Liver (tissue), 9 donors: Measurements from ENCODE around the gene ATP4B. TPM values are rescaled to one million over a fixed set of nuclear protein-coding genes. Genes with fewer than 3 reads are reported as not detected.

Experiments
- DNase-seq: peaks from one replicate; pipeline ENCODE4 v3.0.0-alpha.2; 2017; ENCODE audit warnings: low spot score
- H3K27ac ChIP-seq, 2 donors: one replicate each; pipeline ENCODE4 v1.7.0; 2013; ENCODE audit warnings: inconsistent platforms in 2 of 2, low read length in 2 of 2, control low read depth in 1 of 2, low read depth in 1 of 2, mild to moderate bottlenecking in 1 of 2
- H3K27me3 ChIP-seq, 4 donors: one replicate each; pipeline versions ENCODE4 v1.6.1 to v1.7.0; 2013; ENCODE audit warnings: low read length in 3 of 4, inconsistent platforms in 1 of 4, mild to moderate bottlenecking in 1 of 4, moderate library complexity in 1 of 4; ENCODE audit not compliant: control insufficient read depth in 4 of 4, insufficient read depth in 4 of 4
- H3K36me3 ChIP-seq, 4 donors: one replicate each; pipeline versions ENCODE4 v1.6.1 to v1.7.0; 2013; ENCODE audit warnings: low read length in 3 of 4, mild to moderate bottlenecking in 3 of 4, low read depth in 1 of 4, moderate library complexity in 1 of 4; ENCODE audit not compliant: control insufficient read depth in 4 of 4, insufficient read depth in 3 of 4
- H3K4me1 ChIP-seq, 4 donors: one replicate each; pipeline versions ENCODE4 v1.6.1 to v1.7.0; 2013; ENCODE audit warnings: low read length in 3 of 4, mild to moderate bottlenecking in 3 of 4, moderate library complexity in 1 of 4; ENCODE audit not compliant: control insufficient read depth in 4 of 4, insufficient read depth in 4 of 4
- H3K4me3 ChIP-seq, 3 donors: one replicate each; pipeline versions ENCODE4 v1.6.1 to v1.7.0; 2013; ENCODE audit warnings: low read length in 3 of 3, control low read depth in 1 of 3, low read depth in 1 of 3, mild to moderate bottlenecking in 1 of 3
- H3K9ac ChIP-seq, 2 donors: one replicate each; pipeline ENCODE4 v1.7.0; 2013; ENCODE audit warnings: low read length in 2 of 2, mild to moderate bottlenecking in 2 of 2, moderate library complexity in 2 of 2, control low read depth in 1 of 2, low read depth in 1 of 2
- H3K9me3 ChIP-seq, 4 donors: one replicate each; pipeline versions ENCODE4 v1.6.1 to v1.7.0; 2013; ENCODE audit warnings: low read length in 3 of 4; ENCODE audit not compliant: control insufficient read depth in 4 of 4
- ATF3 ChIP-seq: IDR thresholded peaks from 2 replicates; pipeline ENCODE4 v1.6.1; 2016; ENCODE audit warnings: antibody characterized with exemption
- CTCF ChIP-seq: fragments of 150-350 bp; IDR thresholded peaks from 2 replicates; pipeline ENCODE4 v1.5.1; 2017; ENCODE audit warnings: improper control_type of control experiment, low read depth, low read length; ENCODE audit not compliant: missing input control
- EGR1 ChIP-seq, 2 donors: IDR thresholded peaks; 2 replicates each; pipeline ENCODE4 v1.6.1; 2016 to 2018; ENCODE audit warnings: antibody characterized with exemption in 2 of 2, low read depth in 2 of 2
- FOXA1 ChIP-seq: IDR thresholded peaks from 2 replicates; pipeline ENCODE4 v1.6.1; 2016; ENCODE audit warnings: antibody characterized with exemption
- FOXA2 ChIP-seq: IDR thresholded peaks from 2 replicates; pipeline ENCODE4 v1.6.1; 2016; ENCODE audit warnings: antibody characterized with exemption
- HNF4A ChIP-seq, 2 donors: conservative IDR thresholded peaks; 2 replicates each; pipeline ENCODE4 v1.6.1; 2016; ENCODE audit warnings: antibody characterized with exemption in 2 of 2, mild to moderate bottlenecking in 2 of 2
- HNF4G ChIP-seq: IDR thresholded peaks from 2 replicates; pipeline ENCODE4 v1.6.1; 2016; ENCODE audit warnings: antibody characterized with exemption
- MAX ChIP-seq: IDR thresholded peaks from 2 replicates; pipeline ENCODE4 v1.6.1; 2016; ENCODE audit warnings: antibody characterized with exemption
- NR2F2 ChIP-seq: IDR thresholded peaks from 2 replicates; pipeline ENCODE4 v1.6.1; 2016; ENCODE audit warnings: antibody characterized with exemption
- RAD21 ChIP-seq, 2 donors: IDR thresholded peaks; 2 replicates each; pipeline ENCODE4 v1.6.1; 2016; ENCODE audit warnings: antibody characterized with exemption in 2 of 2, mild to moderate bottlenecking in 2 of 2
- REST ChIP-seq: IDR thresholded peaks from 2 replicates; pipeline ENCODE4 v1.6.1; 2016; ENCODE audit warnings: antibody characterized with exemption, mild to moderate bottlenecking
- RXRA ChIP-seq, 2 donors: IDR thresholded peaks; 2 replicates each; pipeline ENCODE4 v1.6.1; 2017 to 2018; ENCODE audit warnings: antibody characterized with exemption in 2 of 2, mild to moderate bottlenecking in 1 of 2
- SP1 ChIP-seq: IDR thresholded peaks from 2 replicates; pipeline ENCODE4 v1.6.1; 2018; ENCODE audit warnings: antibody characterized with exemption, mild to moderate bottlenecking
- TAF1 ChIP-seq: conservative IDR thresholded peaks from 2 replicates; pipeline ENCODE4 v1.6.1; 2016; ENCODE audit warnings: antibody characterized with exemption, mild to moderate bottlenecking
- YY1 ChIP-seq: IDR thresholded peaks from 2 replicates; pipeline ENCODE4 v1.6.1; 2016; ENCODE audit warnings: antibody characterized with exemption, mild to moderate bottlenecking
- ZBTB33 ChIP-seq: IDR thresholded peaks from 2 replicates; pipeline ENCODE4 v1.6.1; 2016; ENCODE audit warnings: antibody characterized with exemption
- WGBS: extraction: QIAGEN DNeasy Blood & Tissue Kit; methylation state at CpG from one replicate; pipeline ENCODE4 v1.1.7; 2013; 5-methylcytosine and 5-hydroxymethylcytosine counted together
- polyA plus RNA-seq, 2 donors: library from polyadenylated mRNA; stranded (reverse) in 1 of 2; unstranded in 1 of 2; fragments of 200-250 nt in 1 of 2; fragments of >200 nt in 1 of 2; fragmentation: Nextera tagmentation in 1 of 2; extraction: Ambion mirVana in 1 of 2; gene quantifications; one replicate each; pipeline versions ENCODE4 v1.2.1 to v1.2.3, GENCODE V29; 2013 to 2015
- total RNA-seq, 2 donors: library from RNA; depleted of rRNA; stranded (reverse); fragments of >200 nt; gene quantifications; one replicate each; pipeline ENCODE4 v1.2.3, GENCODE V29; 2014
- donor health status: healthy.
- donor health status: healthy.
- donor health status: healthy.
- donor health status: healthy.
- donor health status: healthy.

Gene ATP4B
- total and polyA plus RNA-seq, 4 donors, result not detected

GRCh38 chr13:113650275-113650674, 7.7 kb downstream of the ATP4B start:
- Histone ChIP-seq H3K9ac (no peak overlapping the region), H3K27ac (no peak overlapping the region), H3K36me3 (no peaks in the 10 kb centered on the region), H3K9me3 (no peaks in the 10 kb centered on the region), H3K4me3 (no peak overlapping the region), H3K4me1 (peaks cover 16 to 27% (median 20%) of the 10 kb centered on the region in 4 donors), H3K27me3 (no peaks in the 10 kb centered on the region)
- no peak for TF ChIP-seq FOXA1
- TF ChIP-seq MAX, result no peak
- no peak for TF ChIP-seq NR2F2
- TF ChIP-seq SP1, result no peak
- no peak for TF ChIP-seq RAD21 (IDR thresholded peaks at IDR 0.05)
- TF ChIP-seq HNF4A (conservative IDR thresholded peaks at IDR 0.05), result no peak
- no peak for TF ChIP-seq FOXA2
- TF ChIP-seq YY1, result no peak
- no peak for TF ChIP-seq REST
- no peak for TF ChIP-seq HNF4G
- TF ChIP-seq ZBTB33, result no peak
- no peak for TF ChIP-seq ATF3
- TF ChIP-seq EGR1 (IDR thresholded peaks at IDR 0.05; ENCODE audit: low read depth in 2 of 2), result no peak
- TF ChIP-seq CTCF, result no peak
- TF ChIP-seq RXRA (IDR thresholded peaks at IDR 0.05), result no peak
- no peak for TF ChIP-seq TAF1
- DNase-seq, result no peak
- 93% methylated on average over 15 of the region's 15 CpGs for WGBS

- no peaks in the 10 kb centered on the region for H3K36me3 ChIP-seq
- H3K9ac ChIP-seq, result no peak overlapping the region
- peaks cover 16 to 28% (median 23%) of the 10 kb centered on the region in 4 donors for H3K4me1 ChIP-seq
- H3K4me3 ChIP-seq, result no peak overlapping the region
- H3K27me3 ChIP-seq, result no peaks in the 10 kb centered on the region
- no peak for TF ChIP-seq ATF3
- no peak overlapping the region for H3K27ac ChIP-seq
- no peaks in the 10 kb centered on the region for H3K9me3 ChIP-seq
- no peak for DNase-seq
- 87% methylated on average over 17 of the region's 17 CpGs for WGBS
Observed at GRCh38 chr13:113649212-113649611, 8.8 kb downstream of the ATP4B start.
